GM19324 (cell line): Measurements from ENCODE around the gene LIMK2.
"Not testable (repeated sequence)": the region's sequence is repeated elsewhere in the genome, so short reads cannot be mapped to it uniquely, and the experiment has no call there.

Experiments used
- ATAC-seq: cut with Tn5 transposase; IDR thresholded peaks from one replicate; pipeline ENCODE4 v1.9.1; 2021; ENCODE audit warnings: mild to moderate bottlenecking, moderate library complexity; ENCODE audit not compliant: unreplicated experiment, low FRiP score

The LIMK2 gene

DNA sequence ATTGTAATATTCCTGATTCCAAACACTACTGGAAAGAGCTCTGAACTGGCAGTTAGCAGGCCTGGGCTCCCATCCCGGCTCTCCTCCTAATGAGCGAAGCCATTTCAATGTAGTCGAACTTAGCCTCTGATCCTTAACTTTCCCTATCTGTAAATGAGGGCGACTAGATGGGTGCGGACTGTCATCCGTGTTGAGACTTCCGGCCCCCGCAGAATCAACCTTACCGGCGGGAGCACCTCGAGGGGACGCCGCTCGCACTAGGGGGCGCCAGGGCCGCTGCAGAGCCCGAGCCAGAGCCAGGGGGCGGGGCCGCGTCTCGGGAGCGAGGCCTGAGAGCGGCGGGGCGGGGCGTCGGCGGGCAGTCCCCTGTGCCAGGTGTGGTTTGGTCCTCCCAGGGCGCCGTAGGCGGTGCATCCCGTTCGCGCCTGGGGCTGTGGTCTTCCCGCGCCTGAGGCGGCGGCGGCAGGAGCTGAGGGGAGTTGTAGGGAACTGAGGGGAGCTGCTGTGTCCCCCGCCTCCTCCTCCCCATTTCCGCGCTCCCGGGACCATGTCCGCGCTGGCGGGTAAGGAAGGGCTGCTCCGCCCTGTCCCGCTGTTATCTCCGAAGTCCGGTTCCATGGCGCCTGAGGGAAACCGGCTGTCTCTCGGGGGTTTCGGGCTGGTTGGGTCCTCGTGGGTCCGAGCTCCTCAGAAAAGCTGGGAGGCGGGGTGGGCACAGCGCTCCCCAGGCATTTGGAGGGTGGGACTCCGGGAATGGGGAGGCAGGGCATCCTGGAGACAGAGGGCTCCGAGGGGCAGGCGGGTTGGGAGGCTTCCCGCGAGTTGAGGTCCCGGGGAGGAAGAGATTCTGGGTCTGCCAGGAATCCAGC is at the start of gene LIMK2:
TSS of gene LIMK2 (plus strand) at position 437 of the 869 bp plus-strand sequence. CDS start at position 548, 111 bp downstream.
- ATAC-seq = peak; percentile 84

DNA sequence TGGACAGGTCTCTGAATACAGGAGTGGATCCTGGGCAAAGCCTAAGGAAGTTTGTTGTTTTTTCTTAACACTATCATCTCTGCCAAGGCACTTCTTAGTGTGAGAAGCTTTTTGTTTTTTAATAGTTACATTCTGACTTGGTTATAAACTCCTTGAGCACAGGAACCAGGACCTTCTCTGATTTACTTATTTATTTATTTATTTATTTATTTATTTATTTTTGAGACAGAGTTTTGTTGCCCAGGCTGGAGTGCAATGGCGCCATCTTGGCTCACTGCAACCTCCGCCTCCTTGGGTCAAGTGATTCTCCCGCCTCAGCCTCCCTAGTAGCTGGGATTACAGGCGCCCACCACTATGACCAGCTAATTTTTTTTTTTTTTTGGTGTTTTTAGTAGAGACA is 41.1 kb upstream of the LIMK2 start:
- no peak for ATAC-seq

DNA sequence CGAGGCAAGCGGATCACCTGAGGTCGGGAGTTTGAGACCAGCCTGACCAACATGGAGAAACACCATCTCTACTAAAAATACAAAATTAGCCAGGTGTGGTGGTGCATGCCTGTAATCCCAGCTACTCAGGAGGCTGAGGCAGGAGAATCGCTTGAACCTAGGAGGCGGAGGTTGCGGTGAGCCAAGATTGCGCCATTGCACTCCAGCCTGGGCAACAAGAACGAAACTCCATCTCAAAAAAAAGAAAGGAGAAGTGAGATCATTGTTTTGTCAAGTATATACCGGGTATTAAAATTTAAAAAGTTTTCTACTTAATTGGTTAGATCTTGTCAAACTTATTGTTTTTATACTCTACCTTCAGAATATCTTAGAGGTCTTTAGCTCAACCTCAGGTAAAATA is 40.4 kb upstream of the LIMK2 start:
- ATAC-seq = not testable (repeated sequence)

GRCh38 chr22:31173386-31174145 is 38.5 kb upstream of the LIMK2 start:
- no peak for ATAC-seq

GRCh38 chr22:31176923-31177322 is 35.2 kb upstream of the LIMK2 start:
- no peak for ATAC-seq

GRCh38 chr22:31177420-31178162 is 34.5 kb upstream of the LIMK2 start:
- ATAC-seq = no peak

DNA sequence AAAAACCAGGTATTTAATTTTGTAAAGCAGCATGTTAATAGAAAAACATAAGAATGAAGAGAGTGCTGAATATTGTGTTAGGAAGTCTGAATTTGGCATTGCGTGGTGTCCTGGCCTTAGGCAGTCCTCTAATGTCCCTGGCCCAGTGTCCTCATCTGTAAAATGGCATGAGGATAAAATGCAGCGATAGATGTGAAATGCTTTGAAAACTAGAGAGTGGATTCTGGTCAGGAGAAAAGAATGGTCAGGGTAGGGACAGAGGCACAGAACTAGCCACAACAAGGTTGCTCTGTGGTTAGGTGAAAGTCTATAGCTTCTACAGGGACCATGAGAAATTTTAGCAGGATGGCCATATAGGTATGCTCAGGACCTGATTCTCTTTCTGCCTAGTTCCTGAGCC is 33.2 kb upstream of the LIMK2 start:
- ATAC-seq = no peak

GRCh38 chr22:31179345-31179744 is 32.8 kb upstream of the LIMK2 start:
- ATAC-seq = no peak

- ATAC-seq = no peak
These were observed 28.1 kb upstream of the LIMK2 start for GRCh38 chr22:31184015-31184414.

GRCh38 chr22:31185056-31185455 is 27.0 kb upstream of the LIMK2 start:
- ATAC-seq = no peak

- ATAC-seq = no peak
These were observed 24.5 kb upstream of the LIMK2 start for GRCh38 chr22:31187627-31188026.

GRCh38 chr22:31192513-31192912 is 19.6 kb upstream of the LIMK2 start:
- no peak for ATAC-seq

DNA sequence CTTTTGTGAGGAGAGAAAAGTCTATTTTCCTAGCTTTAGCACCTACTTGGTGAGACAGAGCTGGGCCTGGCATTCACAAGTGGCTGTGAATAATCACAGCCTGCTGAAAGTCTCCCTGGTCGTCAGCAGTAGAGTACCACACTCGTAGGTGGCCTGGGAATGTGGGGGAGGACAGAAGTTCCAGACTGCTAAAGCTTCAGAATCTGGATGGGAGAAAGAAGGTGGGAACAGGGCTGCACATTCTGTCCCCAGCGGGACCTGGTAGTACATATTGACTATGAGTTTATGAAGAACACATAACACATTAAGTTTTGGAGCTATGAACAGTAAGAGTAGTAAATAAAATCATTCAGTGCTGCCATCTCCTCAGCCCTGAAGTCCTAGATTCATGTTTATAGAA is 19.0 kb upstream of the LIMK2 start:
- no peak for ATAC-seq

DNA sequence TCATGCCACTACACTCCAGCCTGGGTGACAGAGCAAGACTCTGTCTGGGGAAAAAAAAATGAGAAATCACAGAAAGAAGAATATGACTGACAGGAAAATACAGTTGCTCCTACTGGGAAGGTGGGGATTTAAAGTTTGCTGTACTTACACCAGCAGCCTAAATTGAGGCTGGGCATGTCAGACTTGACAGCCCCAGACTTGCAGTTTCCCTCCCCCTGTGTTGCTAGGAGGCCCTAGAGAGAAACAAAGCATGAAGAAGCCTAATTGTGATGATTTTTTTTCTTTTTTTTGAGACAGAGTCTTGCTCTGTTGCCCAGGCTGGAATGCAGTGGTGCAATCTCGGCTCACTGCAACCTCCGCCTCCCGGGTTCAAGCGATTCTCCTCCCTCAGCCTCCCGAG is 17.4 kb upstream of the LIMK2 start:
- ATAC-seq = not testable (repeated sequence)

DNA sequence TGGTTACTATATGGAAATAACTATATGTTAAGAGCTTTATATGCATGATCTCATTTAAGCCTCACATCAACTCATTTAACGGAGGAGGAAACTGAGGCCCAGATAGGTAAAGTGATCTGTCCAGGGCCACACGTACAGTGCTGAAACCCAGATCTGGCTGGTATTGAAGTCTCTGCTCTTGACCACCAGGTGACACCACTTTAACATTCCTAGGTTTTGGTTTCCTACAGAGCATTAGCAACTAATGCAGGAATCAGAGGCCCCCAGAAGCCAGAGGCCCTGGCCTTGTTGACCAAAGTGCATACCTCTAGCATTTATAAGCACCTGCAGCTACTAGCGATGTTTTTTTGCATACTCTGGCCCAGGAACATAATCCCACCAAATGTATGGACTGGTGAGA is 12.9 kb upstream of the LIMK2 start:
- ATAC-seq = no peak

- not testable (repeated sequence) for ATAC-seq
These were observed 7.6 kb upstream of the LIMK2 start for GRCh38 chr22:31204352-31204984.

DNA sequence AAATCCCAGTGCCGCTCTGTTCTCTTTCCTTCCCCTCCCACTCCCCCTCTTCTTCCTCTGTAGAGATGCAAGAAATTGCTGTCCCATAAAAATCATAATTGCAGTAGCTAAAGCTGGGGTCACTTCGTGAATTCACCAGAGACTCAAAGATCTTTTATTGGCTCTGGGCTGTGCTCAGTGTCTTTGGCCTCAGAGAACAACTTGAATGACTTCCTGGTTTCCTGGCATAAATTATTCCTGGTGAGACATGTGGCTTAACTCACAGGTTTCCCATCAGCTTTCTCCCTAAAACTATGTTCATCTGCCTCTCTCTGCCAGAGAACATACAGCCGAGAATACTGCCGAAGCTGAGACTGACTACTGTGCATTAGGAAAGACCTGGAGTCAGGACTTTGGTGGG is 7.0 kb upstream of the LIMK2 start:
- ATAC-seq = not testable (repeated sequence)

DNA sequence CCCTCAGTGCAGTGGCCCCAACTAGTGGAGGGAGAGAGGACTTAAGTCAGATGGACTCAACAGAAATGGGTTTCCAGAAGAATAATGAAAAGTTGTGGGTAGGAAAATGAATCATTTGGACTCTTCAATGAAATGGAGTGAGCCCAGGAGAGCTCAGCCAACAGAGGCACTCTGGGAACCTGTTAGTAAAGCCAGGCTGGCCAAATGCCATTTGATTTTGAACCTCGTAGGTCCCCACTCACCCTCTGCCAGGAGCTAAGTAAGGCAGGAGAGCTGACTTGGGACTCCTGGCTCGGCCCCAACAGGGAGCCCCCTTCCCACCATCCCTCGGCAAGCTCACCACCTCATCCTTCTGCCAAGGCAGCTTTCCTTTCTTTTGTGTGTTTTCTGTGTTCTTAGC is 5.6 kb upstream of the LIMK2 start:
- ATAC-seq = not testable (repeated sequence)

GRCh38 chr22:31206896-31207687 is 5.0 kb upstream of the LIMK2 start:
- ATAC-seq = no peak
